Measurements from ENCODE around the gene ARL6IP1.

ARL6IP1 gene

DNA sequence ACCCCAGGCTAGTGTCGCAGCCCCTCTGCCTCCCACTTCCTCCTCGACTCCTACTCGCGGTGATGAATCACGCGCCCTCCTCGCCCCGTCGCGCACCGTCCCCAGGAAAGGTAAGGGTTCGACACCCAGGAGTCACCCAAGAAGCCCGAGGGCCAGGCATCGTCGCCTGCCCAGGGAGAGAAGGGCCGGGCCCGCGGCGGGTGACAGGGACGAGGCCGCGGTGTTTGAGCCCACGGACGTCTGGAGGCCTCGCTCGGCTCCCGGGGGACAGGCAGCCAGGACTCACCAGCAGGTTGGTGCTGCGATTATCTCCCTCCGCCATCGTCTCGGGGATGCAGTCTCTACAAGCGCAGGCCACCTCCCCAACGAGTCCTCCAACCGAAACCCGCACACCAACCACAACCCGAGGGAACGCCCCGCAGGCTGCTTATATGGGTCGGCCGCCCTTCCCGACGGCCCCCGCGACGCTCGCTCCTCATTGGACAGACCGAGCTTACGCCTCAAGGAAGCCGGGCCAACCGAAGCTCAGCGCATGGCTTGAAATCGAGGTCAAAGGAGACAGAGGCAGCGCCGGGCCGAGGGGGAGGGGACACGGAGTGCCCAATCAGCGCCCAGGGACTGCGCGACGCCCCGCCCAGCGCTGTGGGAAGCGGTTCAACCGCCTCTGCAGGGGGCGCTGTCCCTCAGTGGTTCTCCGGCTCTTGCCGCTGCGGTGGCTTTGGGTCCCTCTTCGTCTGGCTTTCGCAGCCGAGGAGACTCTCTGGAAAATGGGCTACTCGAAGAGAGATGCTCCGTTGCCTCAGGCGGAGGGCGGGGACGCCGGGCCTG is at the start of gene ARL6IP1:
Gene ARL6IP1, minus strand, starts transcription at position 405 of the 828 bp plus-strand sequence. Its CDS starts 83 bp downstream, at position 322.
- peak; percentile 86 for TF ChIP-seq GATA2 (IDR thresholded peaks at IDR 0.05; ENCODE audit: low read depth, low read length)
- TF ChIP-seq GATA3 (IDR thresholded peaks at IDR 0.05; ENCODE audit: low read depth, low read length), result no peak

GRCh38 chr16:18846416-18846815 is 45.1 kb upstream of the ARL6IP1 start:
- no peak for TF ChIP-seq GATA3 (IDR thresholded peaks at IDR 0.05; ENCODE audit: low read depth, low read length)
- TF ChIP-seq GATA2 (IDR thresholded peaks at IDR 0.05; ENCODE audit: low read depth, low read length), result no peak

- TF ChIP-seq GATA2 (IDR thresholded peaks at IDR 0.05; ENCODE audit: low read depth, low read length) (no peak), GATA3 (IDR thresholded peaks at IDR 0.05; ENCODE audit: low read depth, low read length) (no peak)
These were observed 41.2 kb upstream of the ARL6IP1 start for GRCh38 chr16:18842565-18842964.

DNA sequence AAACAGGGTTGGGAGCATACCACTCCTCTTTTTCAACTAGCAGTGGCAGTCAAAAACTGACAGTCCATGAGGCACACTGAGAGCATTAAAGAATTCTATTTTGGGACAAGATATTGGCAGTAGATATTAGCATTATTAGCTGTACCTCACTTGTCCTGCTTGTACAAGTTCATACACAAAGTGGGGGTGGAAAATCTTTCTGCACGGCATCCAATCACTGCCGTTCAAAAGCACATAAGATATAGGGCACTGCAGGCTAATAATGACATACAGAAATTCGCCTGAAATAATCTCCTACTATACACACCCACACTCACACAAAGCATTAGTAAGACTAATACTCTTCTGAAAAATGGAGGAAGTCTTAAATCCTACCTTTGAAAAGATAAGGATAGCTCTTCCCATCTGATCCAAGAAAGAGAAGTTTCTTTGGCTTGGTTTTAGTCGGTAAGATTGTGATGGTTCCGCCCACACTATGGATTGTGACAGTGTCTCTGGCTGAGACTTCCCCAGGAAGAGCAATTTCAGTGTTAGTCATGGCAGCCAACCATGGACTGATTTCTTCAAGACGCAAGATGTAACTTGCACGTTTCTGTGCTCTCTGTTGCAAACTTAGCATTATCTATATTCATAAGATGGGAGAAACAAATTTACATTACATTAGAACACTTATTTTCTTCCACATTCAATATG is 40.6 kb upstream of the ARL6IP1 start:
- TF ChIP-seq GATA2 (IDR thresholded peaks at IDR 0.05; ENCODE audit: low read depth, low read length) (no peak), GATA3 (IDR thresholded peaks at IDR 0.05; ENCODE audit: low read depth, low read length) (no peak)

GRCh38 chr16:18839555-18839954 is 38.2 kb upstream of the ARL6IP1 start:
- TF ChIP-seq GATA2 (IDR thresholded peaks at IDR 0.05; ENCODE audit: low read depth, low read length) (no peak), GATA3 (IDR thresholded peaks at IDR 0.05; ENCODE audit: low read depth, low read length) (no peak)

DNA sequence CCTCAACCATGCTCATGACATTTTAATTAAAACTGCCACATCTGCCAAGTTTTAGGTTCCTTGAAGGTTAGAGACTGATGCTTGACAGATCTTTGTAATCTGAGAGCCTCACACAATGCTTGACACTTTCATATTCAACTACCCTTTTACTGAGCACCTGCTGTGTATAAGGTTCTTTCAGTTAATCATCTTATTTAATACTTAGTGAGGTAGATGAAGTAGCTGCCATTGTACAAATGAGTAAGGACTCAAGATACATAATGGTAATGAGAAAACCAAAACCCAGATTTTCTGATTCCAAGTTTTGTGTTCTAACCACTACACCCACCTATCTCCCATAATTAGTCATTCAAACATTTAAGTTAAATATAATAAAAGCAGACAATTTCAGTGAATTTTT is 35.4 kb upstream of the ARL6IP1 start:
- TF ChIP-seq GATA3 (IDR thresholded peaks at IDR 0.05; ENCODE audit: low read depth, low read length) (no peak), GATA2 (IDR thresholded peaks at IDR 0.05; ENCODE audit: low read depth, low read length) (no peak)

DNA sequence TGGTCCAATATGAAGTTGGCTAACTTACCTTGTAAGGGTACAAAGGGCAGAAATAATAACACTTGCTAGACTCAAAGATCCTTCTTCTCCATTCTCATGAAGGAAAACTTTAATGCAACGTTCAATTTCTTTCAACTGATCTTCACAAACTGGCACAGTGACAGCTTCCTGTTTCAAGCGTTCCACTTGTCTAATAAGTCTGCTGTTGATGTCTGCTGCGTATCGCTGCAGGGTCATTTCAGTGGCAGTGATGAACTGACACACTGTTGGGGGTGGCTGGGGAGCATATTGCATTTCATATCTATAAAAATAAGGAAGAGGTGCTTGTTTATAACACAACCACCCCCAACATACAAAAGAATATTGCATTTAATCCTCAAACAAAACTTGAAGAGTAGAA is 33.5 kb upstream of the ARL6IP1 start:
- TF ChIP-seq GATA2 (IDR thresholded peaks at IDR 0.05; ENCODE audit: low read depth, low read length) (no peak), GATA3 (IDR thresholded peaks at IDR 0.05; ENCODE audit: low read depth, low read length) (no peak)

- TF ChIP-seq GATA3 (IDR thresholded peaks at IDR 0.05; ENCODE audit: low read depth, low read length) (no peak), GATA2 (IDR thresholded peaks at IDR 0.05; ENCODE audit: low read depth, low read length) (no peak)
These were observed 32.6 kb upstream of the ARL6IP1 start for GRCh38 chr16:18833707-18834505.

DNA sequence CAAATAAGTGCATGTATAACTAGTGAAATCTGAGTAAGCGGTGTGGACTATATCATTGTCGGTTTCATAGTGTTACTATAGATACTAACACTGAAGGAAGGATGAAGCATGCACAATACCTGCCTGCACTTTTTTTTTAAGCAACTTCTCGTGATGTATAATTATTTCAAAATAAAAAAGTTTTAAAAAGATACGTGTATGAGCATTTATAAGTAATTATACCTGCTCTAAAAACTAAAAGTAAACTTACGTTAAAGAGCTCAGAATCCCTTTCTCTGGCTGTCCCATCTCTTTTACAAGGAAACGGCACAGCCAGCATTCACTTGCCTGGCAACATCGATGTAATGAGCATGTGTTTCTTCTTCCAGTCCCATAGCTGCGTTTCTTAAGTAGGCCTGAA is 31.3 kb upstream of the ARL6IP1 start:
- no peak for TF ChIP-seq GATA3 (IDR thresholded peaks at IDR 0.05; ENCODE audit: low read depth, low read length)
- TF ChIP-seq GATA2 (IDR thresholded peaks at IDR 0.05; ENCODE audit: low read depth, low read length), result no peak

- TF ChIP-seq GATA3 (IDR thresholded peaks at IDR 0.05; ENCODE audit: low read depth, low read length) (no peak), GATA2 (IDR thresholded peaks at IDR 0.05; ENCODE audit: low read depth, low read length) (no peak)
These were observed 30.7 kb upstream of the ARL6IP1 start for GRCh38 chr16:18832006-18832405.

DNA sequence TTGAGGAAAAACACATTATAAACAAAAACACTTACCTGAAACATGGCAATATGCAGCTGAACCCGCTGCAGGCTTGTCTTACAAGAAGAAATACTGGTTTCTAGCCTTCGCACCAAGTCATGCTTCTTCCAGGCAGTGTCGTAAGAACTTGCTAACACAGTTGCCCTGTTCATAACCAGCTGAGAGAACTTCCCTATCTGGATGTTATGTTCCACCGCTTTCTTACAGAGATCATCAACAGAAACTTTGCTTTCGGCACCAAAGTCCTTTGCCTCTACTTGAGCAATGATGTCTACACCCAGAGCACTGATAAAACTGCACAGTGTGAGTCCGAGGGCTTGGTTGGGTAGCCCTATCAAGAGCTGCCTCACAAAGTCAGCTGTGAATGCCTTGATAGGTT is 27.9 kb upstream of the ARL6IP1 start:
- no peak for TF ChIP-seq GATA3 (IDR thresholded peaks at IDR 0.05; ENCODE audit: low read depth, low read length)
- no peak for TF ChIP-seq GATA2 (IDR thresholded peaks at IDR 0.05; ENCODE audit: low read depth, low read length)

GRCh38 chr16:18827890-18828289 is 26.5 kb upstream of the ARL6IP1 start:
- TF ChIP-seq GATA3 (IDR thresholded peaks at IDR 0.05; ENCODE audit: low read depth, low read length) (no peak), GATA2 (IDR thresholded peaks at IDR 0.05; ENCODE audit: low read depth, low read length) (no peak)

- no peak for TF ChIP-seq GATA2 (IDR thresholded peaks at IDR 0.05; ENCODE audit: low read depth, low read length)
- TF ChIP-seq GATA3 (IDR thresholded peaks at IDR 0.05; ENCODE audit: low read depth, low read length), result no peak
These were observed 14.9 kb upstream of the ARL6IP1 start for GRCh38 chr16:18816286-18816685.

- no peak for TF ChIP-seq GATA2 (IDR thresholded peaks at IDR 0.05; ENCODE audit: low read depth, low read length)
- no peak for TF ChIP-seq GATA3 (IDR thresholded peaks at IDR 0.05; ENCODE audit: low read depth, low read length)
These were observed 10.6 kb upstream of the ARL6IP1 start for GRCh38 chr16:18811925-18812324.

All from SH-SY5Y (cell line).